HepG2 (cell line): Measurements from ENCODE around the gene SRCIN1. TPM values are rescaled to one million over a fixed set of nuclear protein-coding genes. Genes with fewer than 3 reads are reported as not detected.

ENCODE experiments used
- ARNTL ChIP-seq: sonication (generic); formaldehyde crosslinking; IDR thresholded peaks from 2 replicates; pipeline ENCODE4 v1.4.0; 2020; ENCODE audit warnings: mild to moderate bottlenecking, missing genetic modification reagents
- GATA4 ChIP-seq: sonication (generic); IDR thresholded peaks from 2 replicates; pipeline ENCODE4 v1.6.1; 2016; ENCODE audit warnings: antibody characterized with exemption, low read depth, borderline replicate concordance
- GATAD2A ChIP-seq: IDR thresholded peaks from 2 replicates; pipeline ENCODE4 v1.6.1; 2016
- NR2F2 ChIP-seq: IDR thresholded peaks from 2 replicates; pipeline ENCODE4 v1.6.1; 2012; ENCODE audit warnings: low read depth, inconsistent platforms, borderline replicate concordance
- NR2F6 ChIP-seq, 2 experiments: IDR thresholded peaks; 2 replicates each; pipeline ENCODE4 v1.6.1; 2016; ENCODE audit warnings: antibody characterized with exemption in 1 of 2, mild to moderate bottlenecking in 1 of 2
- PHB2 ChIP-seq: fragments of 450-650 bp; IDR thresholded peaks from 2 replicates; pipeline ENCODE4 v1.6.1; 2018; ENCODE audit not compliant: partially characterized antibody
- THAP11 ChIP-seq: IDR thresholded peaks from 2 replicates; pipeline ENCODE4 v1.6.1; 2016; ENCODE audit warnings: missing biosample characterization, missing genetic modification reagents
- ZNF350 ChIP-seq: sonication (generic); formaldehyde crosslinking; IDR thresholded peaks from 2 replicates; pipeline ENCODE4 v1.4.0; 2020; ENCODE audit warnings: mild to moderate bottlenecking, low read depth, missing genetic modification reagents, borderline replicate concordance
- polyA plus RNA-seq, 8 experiments: library from polyadenylated mRNA; depleted of rRNA in 3 of 8; stranded (reverse) in 7 of 8; unstranded in 1 of 8; fragments of >200 nt; fragmentation: Illumina TruSeq in 4 of 8; extraction: Trizol in 4 of 8; gene quantifications; 2 replicates each; pipeline versions ENCODE4 v1.2.1 to v1.2.3, GENCODE V29; 2011 to 2016; ENCODE audit warnings: low read depth in 4 of 8, missing spikeins in 1 of 8, mixed read lengths in 1 of 8; ENCODE audit not compliant: insufficient read depth in 1 of 8
- total RNA-seq, 5 experiments: library from RNA; depleted of rRNA; stranded (reverse); fragments of >200 nt; fragmentation: Illumina TruSeq; extraction: Trizol; gene quantifications; 2 replicates each; pipeline ENCODE4 v1.2.3, GENCODE V29; 2016; ENCODE audit warnings: low read depth in 1 of 5
- TF ChIP-seq, protein P1 (sequence below): sonication (generic); formaldehyde crosslinking; conservative IDR thresholded peaks from 2 replicates; pipeline ENCODE4 v1.4.0; 2020; ENCODE audit warnings: missing genetic modification reagents
- TF ChIP-seq, protein P2 (sequence below): sonication (generic); formaldehyde crosslinking; IDR thresholded peaks from 2 replicates; pipeline ENCODE4 v1.5.0; 2020; ENCODE audit warnings: mild to moderate bottlenecking, missing genetic modification reagents, moderate library complexity
- TF ChIP-seq, protein P3 (sequence below): sonication (generic); formaldehyde crosslinking; IDR thresholded peaks from 2 replicates; pipeline ENCODE4 v1.4.0; 2020; ENCODE audit warnings: mild to moderate bottlenecking, missing genetic modification reagents, borderline replicate concordance

Gene SRCIN1
- total and polyA plus RNA-seq, 2 of the 13 experiments (the other 11 are each of a cell fraction or from before 2014, with no cell fraction given): 1.2 to 9.6 TPM

GRCh38 chr17:38590988-38591758 is 14.6 kb downstream of the SRCIN1 start (continued):
- TF ChIP-seq, protein P1, sequence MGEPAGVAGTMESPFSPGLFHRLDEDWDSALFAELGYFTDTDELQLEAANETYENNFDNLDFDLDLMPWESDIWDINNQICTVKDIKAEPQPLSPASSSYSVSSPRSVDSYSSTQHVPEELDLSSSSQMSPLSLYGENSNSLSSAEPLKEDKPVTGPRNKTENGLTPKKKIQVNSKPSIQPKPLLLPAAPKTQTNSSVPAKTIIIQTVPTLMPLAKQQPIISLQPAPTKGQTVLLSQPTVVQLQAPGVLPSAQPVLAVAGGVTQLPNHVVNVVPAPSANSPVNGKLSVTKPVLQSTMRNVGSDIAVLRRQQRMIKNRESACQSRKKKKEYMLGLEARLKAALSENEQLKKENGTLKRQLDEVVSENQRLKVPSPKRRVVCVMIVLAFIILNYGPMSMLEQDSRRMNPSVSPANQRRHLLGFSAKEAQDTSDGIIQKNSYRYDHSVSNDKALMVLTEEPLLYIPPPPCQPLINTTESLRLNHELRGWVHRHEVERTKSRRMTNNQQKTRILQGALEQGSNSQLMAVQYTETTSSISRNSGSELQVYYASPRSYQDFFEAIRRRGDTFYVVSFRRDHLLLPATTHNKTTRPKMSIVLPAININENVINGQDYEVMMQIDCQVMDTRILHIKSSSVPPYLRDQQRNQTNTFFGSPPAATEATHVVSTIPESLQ: no peak
- no peak for TF ChIP-seq GATA4
- TF ChIP-seq GATAD2A (CRISPR knock-in tag): peak; percentile 50; the same call in 1 of the 2 replicates
- TF ChIP-seq NR2F2: peak; percentile 46; the same call in 1 of the 2 replicates
- peak; percentile 39; the same call in 1 of the 2 replicates for TF ChIP-seq THAP11 (CRISPR knock-in tag)
- TF ChIP-seq, protein P2, sequence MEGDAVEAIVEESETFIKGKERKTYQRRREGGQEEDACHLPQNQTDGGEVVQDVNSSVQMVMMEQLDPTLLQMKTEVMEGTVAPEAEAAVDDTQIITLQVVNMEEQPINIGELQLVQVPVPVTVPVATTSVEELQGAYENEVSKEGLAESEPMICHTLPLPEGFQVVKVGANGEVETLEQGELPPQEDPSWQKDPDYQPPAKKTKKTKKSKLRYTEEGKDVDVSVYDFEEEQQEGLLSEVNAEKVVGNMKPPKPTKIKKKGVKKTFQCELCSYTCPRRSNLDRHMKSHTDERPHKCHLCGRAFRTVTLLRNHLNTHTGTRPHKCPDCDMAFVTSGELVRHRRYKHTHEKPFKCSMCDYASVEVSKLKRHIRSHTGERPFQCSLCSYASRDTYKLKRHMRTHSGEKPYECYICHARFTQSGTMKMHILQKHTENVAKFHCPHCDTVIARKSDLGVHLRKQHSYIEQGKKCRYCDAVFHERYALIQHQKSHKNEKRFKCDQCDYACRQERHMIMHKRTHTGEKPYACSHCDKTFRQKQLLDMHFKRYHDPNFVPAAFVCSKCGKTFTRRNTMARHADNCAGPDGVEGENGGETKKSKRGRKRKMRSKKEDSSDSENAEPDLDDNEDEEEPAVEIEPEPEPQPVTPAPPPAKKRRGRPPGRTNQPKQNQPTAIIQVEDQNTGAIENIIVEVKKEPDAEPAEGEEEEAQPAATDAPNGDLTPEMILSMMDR: no peak
- TF ChIP-seq PHB2: no peak
- TF ChIP-seq ARNTL (CRISPR knock-in tag): no peak
- TF ChIP-seq ZNF350 (CRISPR knock-in tag): peak; percentile 41; the same call in 1 of the 2 replicates
- TF ChIP-seq NR2F6 (IDR thresholded peaks at IDR 0.05): peak; percentile 83
- TF ChIP-seq NR2F6 (CRISPR knock-in tag; IDR thresholded peaks at IDR 0.05): peak; percentile 87
- TF ChIP-seq, protein P3, sequence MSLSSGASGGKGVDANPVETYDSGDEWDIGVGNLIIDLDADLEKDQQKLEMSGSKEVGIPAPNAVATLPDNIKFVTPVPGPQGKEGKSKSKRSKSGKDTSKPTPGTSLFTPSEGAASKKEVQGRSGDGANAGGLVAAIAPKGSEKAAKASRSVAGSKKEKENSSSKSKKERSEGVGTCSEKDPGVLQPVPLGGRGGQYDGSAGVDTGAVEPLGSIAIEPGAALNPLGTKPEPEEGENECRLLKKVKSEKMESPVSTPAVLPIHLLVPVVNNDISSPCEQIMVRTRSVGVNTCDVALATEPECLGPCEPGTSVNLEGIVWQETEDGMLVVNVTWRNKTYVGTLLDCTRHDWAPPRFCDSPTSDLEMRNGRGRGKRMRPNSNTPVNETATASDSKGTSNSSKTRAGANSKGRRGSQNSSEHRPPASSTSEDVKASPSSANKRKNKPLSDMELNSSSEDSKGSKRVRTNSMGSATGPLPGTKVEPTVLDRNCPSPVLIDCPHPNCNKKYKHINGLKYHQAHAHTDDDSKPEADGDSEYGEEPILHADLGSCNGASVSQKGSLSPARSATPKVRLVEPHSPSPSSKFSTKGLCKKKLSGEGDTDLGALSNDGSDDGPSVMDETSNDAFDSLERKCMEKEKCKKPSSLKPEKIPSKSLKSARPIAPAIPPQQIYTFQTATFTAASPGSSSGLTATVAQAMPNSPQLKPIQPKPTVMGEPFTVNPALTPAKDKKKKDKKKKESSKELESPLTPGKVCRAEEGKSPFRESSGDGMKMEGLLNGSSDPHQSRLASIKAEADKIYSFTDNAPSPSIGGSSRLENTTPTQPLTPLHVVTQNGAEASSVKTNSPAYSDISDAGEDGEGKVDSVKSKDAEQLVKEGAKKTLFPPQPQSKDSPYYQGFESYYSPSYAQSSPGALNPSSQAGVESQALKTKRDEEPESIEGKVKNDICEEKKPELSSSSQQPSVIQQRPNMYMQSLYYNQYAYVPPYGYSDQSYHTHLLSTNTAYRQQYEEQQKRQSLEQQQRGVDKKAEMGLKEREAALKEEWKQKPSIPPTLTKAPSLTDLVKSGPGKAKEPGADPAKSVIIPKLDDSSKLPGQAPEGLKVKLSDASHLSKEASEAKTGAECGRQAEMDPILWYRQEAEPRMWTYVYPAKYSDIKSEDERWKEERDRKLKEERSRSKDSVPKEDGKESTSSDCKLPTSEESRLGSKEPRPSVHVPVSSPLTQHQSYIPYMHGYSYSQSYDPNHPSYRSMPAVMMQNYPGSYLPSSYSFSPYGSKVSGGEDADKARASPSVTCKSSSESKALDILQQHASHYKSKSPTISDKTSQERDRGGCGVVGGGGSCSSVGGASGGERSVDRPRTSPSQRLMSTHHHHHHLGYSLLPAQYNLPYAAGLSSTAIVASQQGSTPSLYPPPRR (CRISPR knock-in tag): no peak
